AG10803 (cell line): Measurements from ENCODE around the gene IL34.
A peak's percentile ranks its signal among the peaks of the same experiment; 100 is the strongest.

Experiments
- DNase-seq: peaks from one replicate; pipeline ENCODE4 v3.0.0; 2010; ENCODE audit warnings: low read depth
- H3K4me3 ChIP-seq: 2 replicates; pipeline ENCODE4 v1.5.1; 2011; ENCODE audit warnings: mild to moderate bottlenecking, low read length, control low read depth
- CTCF ChIP-seq: conservative IDR thresholded peaks from 2 replicates; pipeline ENCODE4 v1.5.1; 2011; ENCODE audit warnings: mild to moderate bottlenecking, low read length, control low read depth, inconsistent platforms

IL34 gene

GRCh38 chr16:70702624-70703023 lies 56.3 kb downstream of the IL34 start:
- no peak overlapping the region; the same call in 1 of the 2 replicates for H3K4me3 ChIP-seq
- no peak for DNase-seq

GRCh38 chr16:70703041-70703834 lies 56.9 kb downstream of the IL34 start:
- H3K4me3 ChIP-seq, result peak overlapping the region; percentile 7
- peak; percentile 71 for TF ChIP-seq CTCF
- DNase-seq, result peak; percentile 98

More at GRCh38 chr16:70702624-70703023, 56.3 kb downstream of the IL34 start:
- TF ChIP-seq CTCF, result no peak

GRCh38 chr16:70703835-70704381 lies 57.5 kb downstream of the IL34 start:
- DNase-seq, result no peak
- no peak for TF ChIP-seq CTCF
- no peak overlapping the region; the same call in 1 of the 2 replicates for H3K4me3 ChIP-seq

- peak; percentile 57 for DNase-seq
- no peak overlapping the region for H3K4me3 ChIP-seq
- no peak for TF ChIP-seq CTCF
These were observed 58.2 kb downstream of the IL34 start for GRCh38 chr16:70704586-70704985.

GRCh38 chr16:70705056-70705455 lies 58.7 kb downstream of the IL34 start:
- DNase-seq, result peak; percentile 59
- no peak overlapping the region for H3K4me3 ChIP-seq
- no peak for TF ChIP-seq CTCF

- peak overlapping the region; percentile 9; the same call in 1 of the 2 replicates for H3K4me3 ChIP-seq
- DNase-seq, result peak; percentile 96
- no peak for TF ChIP-seq CTCF
These were observed 60.6 kb downstream of the IL34 start for GRCh38 chr16:70706948-70707465.
